Measurements from ENCODE around the gene QSOX2. TPM values are rescaled to one million over a fixed set of nuclear protein-coding genes. Genes with fewer than 3 reads are reported as not detected.

The QSOX2 gene
- total RNA-seq, 1 donor from 2014 or later, result 21.2 TPM

DNA sequence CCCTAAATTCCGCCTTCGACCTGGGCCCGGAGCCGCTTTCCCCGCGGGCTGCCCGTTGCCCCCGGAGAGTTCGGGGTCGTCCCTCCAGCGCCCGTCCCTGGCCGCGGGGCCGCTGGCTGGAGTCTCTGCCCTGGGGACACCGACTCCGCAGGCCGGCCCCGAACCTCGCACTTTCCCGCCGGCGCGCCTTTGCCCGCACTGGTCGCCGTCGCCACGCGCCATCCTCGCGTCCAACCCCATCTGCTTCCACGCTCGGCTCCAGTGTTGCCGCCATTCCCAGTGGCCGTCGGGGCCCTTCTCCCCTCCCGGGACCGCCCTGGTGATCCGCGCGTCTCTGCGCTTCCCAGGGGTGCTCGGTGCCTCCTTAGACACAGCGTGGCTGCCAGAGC, 51.7 kb downstream of the QSOX2 start:
- Mint-ChIP-seq H3K4me3 (ENCODE audit: unreplicated experiment) (no peak overlapping the region), H3K9me3 (ENCODE audit: unreplicated experiment) (peaks cover 5% of the 10 kb centered on the region), H3K27me3 (ENCODE audit: unreplicated experiment) (peaks cover 13% of the 10 kb centered on the region), H3K4me1 (ENCODE audit: low read depth, unreplicated experiment) (peaks cover 8% of the 10 kb centered on the region), H3K36me3 (ENCODE audit: unreplicated experiment) (no peaks in the 10 kb centered on the region), H3K27ac (ENCODE audit: unreplicated experiment) (no peak overlapping the region)
- TF ChIP-seq CTCF (IDR thresholded peaks at IDR 0.05; ENCODE audit: partially characterized antibody, unreplicated experiment), result no peak
- peak; percentile 54 for DNase-seq

GRCh38 chr9:136193127-136193890, 52.3 kb downstream of the QSOX2 start:
- H3K27me3 Mint-ChIP-seq (ENCODE audit: unreplicated experiment), result peaks cover 13% of the 10 kb centered on the region
- DNase-seq, result peak; percentile 61
- TF ChIP-seq CTCF (IDR thresholded peaks at IDR 0.05; ENCODE audit: partially characterized antibody, unreplicated experiment), result no peak
- H3K27ac Mint-ChIP-seq (ENCODE audit: unreplicated experiment), result no peak overlapping the region
- H3K36me3 Mint-ChIP-seq (ENCODE audit: unreplicated experiment), result no peaks in the 10 kb centered on the region
- no peak overlapping the region for H3K4me3 Mint-ChIP-seq (ENCODE audit: unreplicated experiment)
- H3K9me3 Mint-ChIP-seq (ENCODE audit: unreplicated experiment), result peaks cover 5% of the 10 kb centered on the region
- H3K4me1 Mint-ChIP-seq (ENCODE audit: low read depth, unreplicated experiment), result peaks cover 8% of the 10 kb centered on the region

GRCh38 chr9:136192289-136193126, 53.1 kb downstream of the QSOX2 start:
- Mint-ChIP-seq H3K4me1 (ENCODE audit: low read depth, unreplicated experiment) (peaks cover 8% of the 10 kb centered on the region), H3K4me3 (ENCODE audit: unreplicated experiment) (peak overlapping the region; percentile 49)

GRCh38 chr9:136191960-136192286, 53.7 kb downstream of the QSOX2 start:
- no peak overlapping the region for H3K27ac Mint-ChIP-seq (ENCODE audit: unreplicated experiment)
- no peak for DNase-seq
- peaks cover 8% of the 10 kb centered on the region for H3K4me1 Mint-ChIP-seq (ENCODE audit: low read depth, unreplicated experiment)
- H3K27me3 Mint-ChIP-seq (ENCODE audit: unreplicated experiment), result peaks cover 11% of the 10 kb centered on the region
- peak overlapping the region; percentile 25 for H3K4me3 Mint-ChIP-seq (ENCODE audit: unreplicated experiment)
- no peak for TF ChIP-seq CTCF (IDR thresholded peaks at IDR 0.05; ENCODE audit: partially characterized antibody, unreplicated experiment)
- peaks cover 5% of the 10 kb centered on the region for H3K9me3 Mint-ChIP-seq (ENCODE audit: unreplicated experiment)
- H3K36me3 Mint-ChIP-seq (ENCODE audit: unreplicated experiment), result no peaks in the 10 kb centered on the region

More at GRCh38 chr9:136192289-136193126, 53.1 kb downstream of the QSOX2 start:
- H3K9me3 Mint-ChIP-seq (ENCODE audit: unreplicated experiment), result peaks cover 5% of the 10 kb centered on the region
- H3K36me3 Mint-ChIP-seq (ENCODE audit: unreplicated experiment), result no peaks in the 10 kb centered on the region
- DNase-seq, result peak; percentile 60
- H3K27ac Mint-ChIP-seq (ENCODE audit: unreplicated experiment), result no peak overlapping the region
- no peak for TF ChIP-seq CTCF (IDR thresholded peaks at IDR 0.05; ENCODE audit: partially characterized antibody, unreplicated experiment)
- H3K27me3 Mint-ChIP-seq (ENCODE audit: unreplicated experiment), result peaks cover 11% of the 10 kb centered on the region
